ENCODE measurements around the gene P2RY11.

The P2RY11 gene

GRCh38 chr19:10092648-10093294 lies 18.7 kb upstream of the P2RY11 start:
- no peak overlapping the region for H3K4me3 ChIP-seq (replicated peaks; ENCODE audit: low read depth, low read length)
- no peak for DNase-seq (ENCODE audit: low read depth)
- TF ChIP-seq CTCF (IDR thresholded peaks at IDR 0.05; ENCODE audit: low read length, missing control alignments) = no peak

GRCh38 chr19:10093295-10094186 lies 18.0 kb upstream of the P2RY11 start:
- no peak for TF ChIP-seq CTCF (IDR thresholded peaks at IDR 0.05; ENCODE audit: low read length, missing control alignments)
- H3K4me3 ChIP-seq (replicated peaks; ENCODE audit: low read depth, low read length) = no peak overlapping the region
- no peak for DNase-seq (ENCODE audit: low read depth)

GRCh38 chr19:10095622-10095947 lies 15.9 kb upstream of the P2RY11 start:
- TF ChIP-seq CTCF (IDR thresholded peaks at IDR 0.05; ENCODE audit: low read length, missing control alignments) = no peak
- DNase-seq (ENCODE audit: low read depth) = no peak
- no peak overlapping the region for H3K4me3 ChIP-seq (replicated peaks; ENCODE audit: low read depth, low read length)

GRCh38 chr19:10095948-10096614 lies 15.4 kb upstream of the P2RY11 start:
- TF ChIP-seq CTCF (IDR thresholded peaks at IDR 0.05; ENCODE audit: low read length, missing control alignments) = no peak
- peak; percentile 91 for DNase-seq (ENCODE audit: low read depth)
- peak overlapping the region; percentile 46 for H3K4me3 ChIP-seq (replicated peaks; ENCODE audit: low read depth, low read length)

GRCh38 chr19:10096615-10096963 lies 14.9 kb upstream of the P2RY11 start:
- H3K4me3 ChIP-seq (replicated peaks; ENCODE audit: low read depth, low read length) = peak overlapping the region; percentile 46
- no peak for TF ChIP-seq CTCF (IDR thresholded peaks at IDR 0.05; ENCODE audit: low read length, missing control alignments)
- no peak for DNase-seq (ENCODE audit: low read depth)

- DNase-seq (ENCODE audit: low read depth) = no peak
- no peak overlapping the region for H3K4me3 ChIP-seq (replicated peaks; ENCODE audit: low read depth, low read length)
- no peak for TF ChIP-seq CTCF (IDR thresholded peaks at IDR 0.05; ENCODE audit: low read length, missing control alignments)
Measured at GRCh38 chr19:10100163-10100785, 11.2 kb upstream of the P2RY11 start.

All from fibroblast of pulmonary artery (primary cell).